NCI-H82 treated with DMSO at 0.1 percent for 48 hours (cell line): Measurements from ENCODE around the gene PACSIN2.
"Not testable (repeated sequence)": the region's sequence is repeated elsewhere in the genome, so short reads cannot be mapped to it uniquely, and the experiment has no call there.

Source experiments
- DNase-seq: peaks from one replicate; lab custom pipeline; 2025; ENCODE audit not compliant: unreplicated experiment; lab: John Stamatoyannopoulos, UW

PACSIN2 gene

DNA sequence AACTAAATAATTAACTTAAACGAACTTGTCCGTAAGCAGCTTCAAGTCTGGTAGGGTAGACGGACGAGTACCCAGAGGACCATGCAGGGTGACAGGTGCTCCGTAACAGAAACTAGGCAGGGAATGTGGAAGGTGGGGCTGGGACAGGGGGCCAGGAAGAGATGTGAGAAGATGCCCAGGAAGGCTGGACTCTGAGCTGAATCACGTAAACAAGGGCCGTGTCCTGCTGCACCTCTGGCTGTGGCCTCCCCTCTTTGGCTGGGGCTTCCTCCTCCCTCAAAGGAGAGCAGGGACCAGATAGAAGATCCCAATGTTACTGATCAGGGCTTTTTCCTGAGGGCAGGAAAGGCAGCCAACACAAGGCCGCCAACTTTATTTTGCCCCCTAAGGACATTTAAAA lies 47.9 kb downstream of the PACSIN2 start:
- DNase-seq, result no peak

DNA sequence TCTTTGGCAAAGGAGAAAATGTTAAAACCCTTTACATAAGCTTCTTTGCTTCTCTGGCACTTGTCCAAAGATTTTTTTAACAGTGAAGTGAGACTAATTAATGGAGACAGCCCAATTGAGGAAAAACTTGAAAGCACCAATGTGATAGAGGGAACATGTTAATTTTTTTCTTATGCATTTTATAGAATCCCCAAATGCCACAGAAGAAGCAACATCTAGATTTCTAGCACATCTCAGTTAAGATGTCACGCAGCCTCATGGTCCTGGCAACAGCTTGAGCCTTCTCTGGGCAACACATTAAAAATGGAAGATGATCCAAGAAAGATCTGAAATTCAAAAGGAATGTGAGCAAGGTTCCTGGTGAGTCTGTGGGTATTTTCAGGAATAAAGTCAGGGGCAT lies 48.5 kb downstream of the PACSIN2 start:
- DNase-seq, result peak; percentile 29

DNA sequence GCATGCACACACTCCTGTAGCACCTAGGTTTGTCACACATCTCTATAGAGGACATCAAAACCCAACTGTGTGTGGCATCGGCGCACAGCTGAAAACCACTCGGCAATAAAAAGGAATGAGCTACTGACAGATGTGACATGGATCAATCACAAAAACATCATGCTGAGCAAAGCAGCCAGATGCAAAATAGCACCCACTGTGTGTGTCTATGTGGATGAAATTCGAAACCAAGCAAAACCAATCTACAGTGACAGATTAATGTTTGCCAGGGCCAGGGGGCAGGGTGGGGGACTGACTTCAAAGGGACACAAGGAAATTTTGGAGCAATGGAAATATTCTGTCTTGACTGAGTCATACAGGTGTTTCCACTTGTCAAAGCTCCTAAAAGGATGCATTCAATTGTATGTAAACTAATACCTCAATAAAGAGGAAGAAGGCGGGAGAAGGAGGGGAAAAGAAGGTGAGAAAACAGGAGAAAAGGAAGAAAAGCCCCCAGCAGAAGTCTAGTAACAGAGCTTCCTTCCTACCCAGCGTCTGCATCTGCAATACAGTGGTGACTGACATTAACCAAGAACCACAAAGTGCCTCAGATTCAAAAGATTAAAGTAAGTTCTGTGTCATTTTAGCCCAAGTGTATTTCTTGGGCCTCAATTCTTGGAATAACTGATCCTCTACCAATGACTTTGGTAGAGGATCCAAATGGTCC lies 49.8 kb downstream of the PACSIN2 start:
- no peak for DNase-seq

DNA sequence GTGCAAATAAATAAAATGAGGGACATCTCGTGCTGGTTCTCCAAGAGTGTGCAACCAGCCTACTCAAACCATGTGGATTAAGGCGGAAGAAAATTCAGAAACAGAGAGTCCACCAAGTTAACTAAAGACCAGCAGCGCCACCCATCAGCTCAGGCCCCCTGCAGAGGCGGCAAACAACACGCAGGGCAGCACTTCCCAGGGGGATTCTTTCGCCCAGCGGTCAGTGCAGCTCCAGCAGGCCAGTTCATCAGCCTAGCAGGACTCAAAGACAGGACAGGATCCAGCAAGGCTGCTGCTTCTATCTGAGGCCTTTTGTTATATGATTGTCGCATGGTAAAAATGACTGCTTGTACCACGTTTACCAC lies 51.7 kb downstream of the PACSIN2 start:
- no peak for DNase-seq

DNA sequence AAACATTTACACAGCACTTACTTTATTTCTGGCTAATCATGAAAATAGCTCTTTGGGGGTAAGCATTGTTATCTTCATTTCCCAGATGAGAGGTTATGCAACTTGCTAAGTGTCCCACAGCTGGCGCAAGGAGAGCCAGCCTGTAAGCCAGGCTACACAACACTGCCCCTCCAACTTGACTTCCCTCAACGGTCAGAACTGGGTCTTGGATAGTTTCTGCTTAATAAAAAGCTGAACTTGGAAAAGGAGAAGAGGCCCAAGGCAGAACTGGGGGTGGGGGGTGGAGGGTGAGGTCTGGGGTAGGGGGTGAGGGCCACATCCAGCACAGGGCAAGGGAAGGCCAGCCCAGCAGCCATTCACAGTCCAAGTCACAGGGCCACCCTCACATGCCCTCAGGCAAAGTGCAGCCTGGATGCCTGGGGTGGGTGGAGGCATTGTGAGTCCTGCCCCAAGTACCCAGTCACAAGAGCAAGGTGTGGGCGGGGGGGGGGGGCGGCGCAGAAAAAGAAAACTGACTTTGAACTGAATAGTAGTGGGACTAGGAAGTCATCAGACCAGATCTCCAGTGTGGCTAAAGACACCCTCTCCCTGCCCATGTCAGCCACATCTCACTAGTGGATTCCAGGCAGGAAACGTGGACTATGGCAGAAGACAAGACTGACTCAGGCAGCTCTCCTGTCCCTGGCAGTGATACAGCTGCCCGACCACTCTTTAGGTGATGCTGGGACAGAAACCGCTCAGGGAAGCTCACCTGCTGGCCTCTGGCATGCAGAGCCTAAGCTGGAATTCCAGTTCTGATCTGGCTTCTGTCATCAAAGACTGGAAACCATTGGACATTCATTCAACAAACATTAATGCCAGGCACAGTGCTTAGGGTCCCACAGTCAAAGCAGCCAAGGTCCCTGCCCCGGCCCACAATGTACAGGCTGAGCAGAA lies 52.4 kb downstream of the PACSIN2 start:
- DNase-seq, result no peak

DNA sequence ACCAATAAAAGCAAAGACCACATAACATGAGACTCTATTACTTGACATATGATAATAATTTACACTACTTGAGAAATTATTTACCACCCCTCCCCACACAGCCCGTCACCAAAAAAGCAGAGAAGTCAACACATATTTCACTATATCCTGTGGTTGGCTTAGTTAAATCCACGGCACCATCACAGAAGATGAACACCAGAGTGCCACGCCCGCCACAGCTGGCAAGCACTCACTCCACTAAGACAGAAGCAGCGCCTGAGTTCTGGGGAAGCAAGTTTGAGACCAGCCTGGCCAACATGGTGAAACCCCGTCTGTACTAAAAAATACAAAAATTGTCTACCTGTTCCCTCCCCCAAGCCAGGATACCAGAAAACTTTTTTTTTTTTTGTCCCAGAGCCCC lies 53.1 kb downstream of the PACSIN2 start:
- no peak for DNase-seq

DNA sequence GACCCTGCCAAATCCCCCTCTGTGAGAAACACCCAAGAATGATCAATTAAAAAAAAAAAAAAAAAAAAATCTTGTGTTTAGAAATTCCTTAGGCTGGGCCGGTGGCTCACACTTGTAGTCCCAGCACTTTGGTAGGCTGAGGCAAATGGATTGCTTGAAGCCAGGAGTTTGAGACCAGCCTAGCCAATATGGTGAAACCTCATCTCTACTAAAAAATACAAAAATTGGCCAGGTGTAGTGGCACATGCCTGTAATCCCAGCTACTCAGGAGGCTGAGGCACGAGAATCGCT lies 53.6 kb downstream of the PACSIN2 start:
- not testable (repeated sequence) for DNase-seq

DNA sequence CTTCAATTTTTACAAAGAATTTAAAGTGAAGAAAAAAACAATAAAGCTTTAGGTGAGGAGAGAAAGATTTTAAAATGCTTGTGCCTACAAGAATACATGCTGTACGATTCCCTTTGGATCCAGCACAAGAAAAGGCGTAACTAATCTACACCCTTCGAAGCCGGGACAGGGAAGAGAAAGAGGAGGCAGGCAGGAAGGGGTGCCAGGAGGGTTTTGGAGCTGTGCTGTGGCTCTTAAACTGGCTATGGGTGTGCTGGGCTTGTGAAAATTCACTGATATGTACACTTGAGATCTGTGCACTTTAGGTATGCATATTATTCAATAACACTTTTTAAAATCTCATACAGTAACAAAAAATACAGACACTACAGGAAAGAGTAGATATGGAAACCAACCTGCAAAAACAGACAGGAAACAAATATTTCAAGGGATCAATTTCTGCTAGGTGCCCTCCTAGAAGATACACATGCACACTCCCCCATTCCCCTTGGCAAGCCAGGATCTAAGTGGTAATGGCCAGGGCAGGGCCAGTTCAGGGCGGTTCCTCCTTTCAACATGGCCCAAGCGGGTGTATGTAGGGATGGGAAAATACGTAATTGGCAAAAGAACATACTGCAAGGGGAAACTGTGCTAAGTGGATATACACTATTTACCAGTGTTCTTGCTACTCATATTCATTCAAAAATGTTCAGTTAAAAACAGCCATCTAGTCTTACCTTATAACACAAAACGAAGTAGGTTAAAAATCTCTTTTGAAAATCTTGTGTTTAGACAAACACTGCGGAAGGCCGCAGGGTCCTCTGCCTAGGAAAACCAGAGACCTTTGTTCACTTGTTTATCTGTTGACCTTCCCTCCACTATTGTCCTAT lies 54.2 kb downstream of the PACSIN2 start:
- no peak for DNase-seq

DNA sequence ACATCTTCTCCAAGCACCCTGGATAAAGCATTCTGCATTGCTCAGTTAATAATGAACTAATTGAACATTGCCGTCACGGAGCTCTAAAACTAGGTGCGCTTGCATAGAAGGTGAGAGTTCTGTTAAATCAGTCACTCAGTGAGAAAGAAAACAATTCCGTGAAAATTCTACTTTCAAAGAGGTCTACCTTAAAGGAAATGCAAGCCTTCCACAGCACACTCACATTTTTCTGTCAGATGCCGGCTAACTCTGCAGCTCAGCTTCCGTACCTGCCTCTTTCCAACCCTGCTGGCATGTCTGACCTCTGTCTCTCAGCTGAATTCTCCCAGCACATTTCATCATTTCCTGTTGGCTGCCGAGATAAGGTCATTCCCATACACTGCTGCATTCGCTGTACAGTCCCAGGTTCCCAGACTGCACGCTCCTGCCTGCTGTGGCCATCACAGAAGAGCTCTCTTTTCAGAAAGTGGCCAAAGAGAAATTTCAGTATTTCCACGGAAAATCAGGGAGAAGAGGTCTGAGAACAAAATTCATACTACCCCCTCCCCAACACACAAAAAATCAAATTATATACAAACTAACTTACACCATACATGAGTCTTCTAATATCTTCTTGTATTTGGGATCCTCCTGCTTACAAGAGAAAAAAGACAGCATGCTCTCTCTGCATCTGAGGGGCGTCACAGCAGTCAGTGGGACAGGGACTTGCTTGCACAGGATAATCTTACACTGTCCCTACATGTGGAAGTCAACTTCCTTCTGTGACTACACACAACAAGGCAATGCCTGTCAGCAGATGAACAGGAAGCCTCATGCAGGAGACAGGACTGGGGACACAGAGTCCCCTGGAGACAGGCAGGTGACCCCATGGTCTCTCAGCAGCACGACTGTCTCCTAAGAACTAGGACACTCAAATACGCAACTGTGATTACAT lies 55.1 kb downstream of the PACSIN2 start:
- DNase-seq, result peak; percentile 14

DNA sequence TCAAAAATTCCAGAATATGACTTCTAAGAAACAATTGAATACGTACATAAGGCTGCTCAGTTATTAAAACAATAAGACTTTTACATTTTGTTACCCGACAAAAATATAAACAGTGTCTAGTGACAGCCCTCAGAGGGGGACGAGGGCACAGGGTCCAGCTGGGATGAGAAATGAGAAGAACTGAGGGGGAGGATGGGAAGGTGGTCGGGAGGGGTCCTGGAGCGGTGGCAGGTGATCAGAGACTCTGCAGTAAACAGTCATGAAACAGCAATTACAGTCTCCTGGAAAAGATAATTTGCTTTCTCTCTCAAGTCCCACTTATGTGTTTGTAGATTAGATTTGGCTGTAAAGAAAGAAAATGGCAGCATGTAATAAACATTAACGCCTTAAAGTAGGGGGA lies 56.0 kb downstream of the PACSIN2 start:
- DNase-seq, result no peak

DNA sequence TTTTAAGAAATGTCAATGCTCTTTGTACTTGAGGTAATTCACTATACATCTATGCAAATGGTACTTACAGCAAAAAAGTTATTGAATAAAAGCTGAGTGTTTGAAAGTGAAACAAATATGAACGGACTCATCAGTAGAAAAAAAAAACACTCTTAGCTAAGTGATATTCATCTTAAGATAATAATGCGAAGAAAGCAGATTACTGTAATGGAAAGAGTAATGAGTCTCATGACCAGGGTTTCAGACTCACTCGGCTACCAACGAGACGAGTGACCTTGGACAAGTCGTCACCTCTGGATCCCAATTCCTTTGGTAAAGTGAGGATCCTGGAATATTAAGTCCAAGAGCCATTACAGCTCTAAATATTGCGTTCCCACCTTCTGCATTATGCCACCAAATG lies 57.0 kb downstream of the PACSIN2 start:
- no peak for DNase-seq

DNA sequence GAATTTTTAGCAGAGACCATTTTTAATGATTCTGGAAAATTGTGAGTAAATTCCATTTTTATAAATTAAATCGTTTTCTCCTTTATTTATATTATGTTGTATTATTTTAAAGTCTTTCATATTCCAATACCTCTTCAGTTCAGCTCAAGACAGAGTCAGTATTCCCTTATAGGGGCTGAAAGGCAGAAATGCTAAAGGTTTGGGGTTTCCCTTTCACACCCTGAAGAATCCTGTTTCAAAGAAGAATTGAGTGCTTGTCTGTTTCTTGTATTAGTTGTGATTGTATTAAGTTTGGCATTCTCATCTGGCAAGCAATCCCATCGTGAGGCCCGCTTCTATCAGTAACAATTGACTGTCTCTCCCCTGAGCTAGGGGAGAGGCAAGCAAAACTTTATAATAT lies 57.4 kb downstream of the PACSIN2 start:
- no peak for DNase-seq

DNA sequence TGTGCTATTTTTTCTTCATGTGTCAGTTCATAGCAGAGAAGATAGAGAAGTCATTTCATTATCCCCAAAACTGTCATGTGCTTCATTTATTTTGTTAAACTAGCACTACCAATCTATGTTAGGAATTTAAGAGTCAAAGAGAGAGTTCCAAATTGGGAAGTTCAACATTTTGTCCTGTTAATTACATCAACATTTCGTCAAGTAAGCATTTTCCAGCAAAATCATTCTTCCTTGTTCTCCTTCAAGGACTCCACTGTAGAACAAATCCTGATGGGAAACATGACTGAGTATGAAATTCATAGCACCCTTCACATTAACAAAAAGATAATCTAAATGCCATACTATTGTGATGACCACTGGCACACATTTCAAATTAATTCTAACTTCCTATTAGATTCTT lies 59.1 kb downstream of the PACSIN2 start:
- DNase-seq, result no peak

DNA sequence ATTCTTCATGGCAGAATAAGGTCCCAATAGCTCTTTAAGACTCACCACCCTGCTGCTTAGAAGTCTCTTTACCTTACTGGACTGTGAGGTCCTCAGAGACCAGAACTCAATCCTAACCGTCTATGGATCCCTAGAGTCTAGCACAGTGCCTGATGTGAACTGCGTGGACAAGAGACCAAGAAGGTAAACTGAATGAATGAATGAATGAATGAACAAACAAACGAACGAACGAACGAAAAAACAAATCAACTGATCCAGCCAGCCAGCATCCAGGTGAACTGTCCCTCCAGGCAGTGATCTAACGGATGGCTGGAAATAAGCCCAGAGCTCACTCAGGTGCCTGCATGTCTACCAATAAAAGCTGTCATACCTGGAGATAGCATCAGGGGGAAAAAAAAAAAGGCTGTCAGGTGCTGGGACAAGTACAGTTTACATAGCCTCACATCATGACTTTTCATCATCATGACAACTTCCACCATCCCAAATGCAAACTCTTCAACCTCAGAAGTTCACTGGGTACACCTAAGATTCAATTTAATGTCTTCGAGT lies 59.8 kb downstream of the PACSIN2 start:
- DNase-seq, result no peak

DNA sequence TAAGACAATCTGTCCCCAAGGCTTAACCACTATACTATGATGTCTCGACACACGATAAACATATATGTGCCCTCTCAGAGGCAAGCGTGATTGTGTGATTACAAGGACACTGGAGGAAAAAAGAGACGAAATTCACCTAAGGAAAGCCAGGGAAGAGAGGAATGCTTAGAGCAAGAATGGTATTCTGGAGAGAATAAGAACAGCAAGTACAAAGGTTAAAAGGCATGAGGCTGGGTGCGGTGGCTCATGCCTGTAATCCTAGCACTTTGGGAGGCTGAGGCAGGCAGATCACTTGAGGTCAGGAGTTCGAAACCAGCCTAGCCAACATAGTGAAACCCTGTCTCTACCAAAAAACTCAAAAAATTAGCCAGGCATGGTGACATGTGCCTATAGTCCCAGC lies 61.2 kb downstream of the PACSIN2 start:
- not testable (repeated sequence) for DNase-seq

DNA sequence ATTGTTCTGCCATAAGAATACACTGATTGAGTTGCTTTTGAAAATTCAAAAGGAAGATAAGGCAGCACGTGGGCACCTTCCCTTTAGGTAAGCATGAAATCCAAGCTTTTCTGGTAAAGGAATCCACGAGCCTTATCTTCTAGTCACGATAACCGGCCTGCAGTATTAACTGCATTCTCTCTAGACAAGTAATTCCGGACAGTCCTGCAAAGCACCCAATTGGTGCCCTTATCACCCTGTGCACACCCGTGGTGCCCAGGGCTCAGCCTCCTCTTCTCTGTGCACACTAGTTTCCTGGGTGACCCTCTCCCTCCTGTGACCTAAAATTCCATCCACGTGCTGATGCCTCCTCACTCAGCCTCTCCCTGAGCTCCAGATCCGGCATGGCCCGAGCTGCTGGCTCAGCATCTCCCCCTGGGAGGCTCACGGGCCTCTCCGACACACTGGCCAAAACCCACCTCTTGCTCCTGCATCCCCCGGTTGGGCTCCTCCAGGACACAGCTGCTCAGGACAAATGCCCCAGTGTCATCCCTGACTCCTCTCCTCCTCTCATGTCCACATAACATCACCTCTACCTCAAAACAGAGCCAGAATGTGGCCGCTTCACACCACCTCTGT lies 63.7 kb downstream of the PACSIN2 start:
- no peak for DNase-seq

DNA sequence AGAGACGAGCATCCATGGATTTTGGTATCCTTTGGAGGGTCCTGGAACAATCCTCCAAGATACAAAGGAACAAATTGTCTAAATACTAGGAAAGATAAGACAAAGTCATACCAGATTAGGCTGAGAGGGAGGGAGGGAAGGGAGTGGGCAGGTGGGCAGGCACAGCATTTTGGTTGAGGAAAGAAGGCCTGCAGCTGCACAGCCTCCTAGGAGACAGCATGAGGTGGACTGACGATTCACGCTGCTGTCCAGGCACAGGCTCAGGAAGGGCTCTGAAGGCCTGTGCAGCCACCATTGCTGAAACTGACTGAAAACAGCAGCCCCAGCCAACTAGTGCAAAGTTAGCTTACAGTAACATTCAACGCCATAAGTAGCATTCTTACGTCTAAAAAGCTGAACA lies 64.7 kb downstream of the PACSIN2 start:
- DNase-seq, result no peak

DNA sequence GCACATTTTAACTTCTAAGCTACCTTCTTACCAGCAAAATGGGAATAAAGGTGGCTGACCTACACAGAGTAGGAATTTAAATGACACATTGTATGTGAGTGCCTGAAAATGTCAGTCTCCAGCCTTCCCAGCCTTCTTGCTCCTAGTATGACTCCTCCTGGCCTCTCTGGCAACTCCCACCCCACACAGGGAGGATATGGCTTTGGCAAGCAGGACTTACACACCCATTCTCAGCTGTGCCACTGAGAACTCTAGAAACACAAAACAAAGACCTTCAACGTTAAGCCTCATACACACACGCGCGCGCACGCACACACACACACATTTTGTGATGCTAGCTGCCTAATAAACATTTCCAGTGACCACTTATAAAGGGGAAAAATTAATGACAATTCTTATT lies 65.8 kb downstream of the PACSIN2 start:
- no peak for DNase-seq

DNA sequence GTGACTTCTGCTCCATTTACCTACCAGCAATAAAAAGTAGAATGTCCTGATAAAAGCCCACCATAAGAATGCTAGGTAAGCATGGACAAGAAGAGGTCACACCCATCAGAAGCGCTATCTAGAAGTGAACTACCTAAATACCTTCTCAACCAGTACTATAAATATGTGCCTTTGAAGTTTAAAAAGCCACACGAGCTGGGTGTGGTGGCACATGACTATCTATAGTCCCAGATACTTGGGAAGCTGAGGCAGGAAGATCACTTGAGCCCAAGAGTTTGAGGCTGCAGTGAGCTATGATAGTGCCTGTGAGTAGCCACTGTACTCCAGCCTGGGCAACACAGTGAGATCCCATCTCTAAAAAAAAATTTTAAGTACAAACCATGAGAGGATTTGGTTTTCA lies 66.7 kb downstream of the PACSIN2 start:
- no peak for DNase-seq
